Measurements from ENCODE around the gene L3MBTL2. TPM values are rescaled to one million over a fixed set of nuclear protein-coding genes. Genes with fewer than 3 reads are reported as not detected.

Gene L3MBTL2
- total RNA-seq, 3 donors from 2014 or later = 17.7 to 25.0 (median 18.9) TPM

- DNase-seq (no peak), ATAC-seq (no peak)
- TF ChIP-seq CTCF (IDR thresholded peaks at IDR 0.05) = no peak
- Histone ChIP-seq H3K4me1 (ENCODE audit: low read depth) (peaks cover 2% of the 10 kb centered on the region), H3K4me3 (no peak overlapping the region), H3K9me3 (no peaks in the 10 kb centered on the region), H3K36me3 (ENCODE audit: low read depth) (no peaks in the 10 kb centered on the region)
- intact Hi-C loops (cut with DNase I, micrococcal nuclease) = no loop called here
Measured at GRCh38 chr22:41215926-41216325, 10.8 kb downstream of the L3MBTL2 start.

DNA sequence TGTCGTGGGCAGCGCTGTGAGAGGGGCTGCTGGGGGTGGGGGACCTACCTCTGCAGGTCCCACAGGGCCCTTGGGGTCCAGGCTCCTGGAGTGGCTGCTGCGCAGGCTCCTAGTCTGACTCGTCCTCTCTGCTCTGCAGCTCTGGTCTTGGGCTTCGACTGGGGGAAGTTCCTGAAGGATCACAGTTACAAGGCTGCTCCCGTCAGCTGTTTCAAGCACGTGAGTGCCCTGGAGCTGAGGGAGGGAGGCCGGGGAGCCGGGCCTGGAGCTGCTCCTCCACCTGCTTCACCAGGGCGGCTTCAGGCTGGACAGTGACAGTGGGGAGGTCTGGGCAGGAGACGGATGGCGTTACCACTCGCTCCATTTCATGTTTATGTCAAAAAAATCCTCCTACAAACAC, 11.9 kb downstream of the L3MBTL2 start:
- ATAC-seq (no peak), DNase-seq (no peak)
- H3K4me3 ChIP-seq = no peak overlapping the region
- H3K9me3 ChIP-seq = no peaks in the 10 kb centered on the region
- intact Hi-C loops (cut with DNase I, micrococcal nuclease) = no loop called here
- peaks cover 2% of the 10 kb centered on the region for H3K4me1 ChIP-seq (ENCODE audit: low read depth)
- H3K36me3 ChIP-seq (ENCODE audit: low read depth) = no peaks in the 10 kb centered on the region
- TF ChIP-seq CTCF (IDR thresholded peaks at IDR 0.05) = no peak

DNA sequence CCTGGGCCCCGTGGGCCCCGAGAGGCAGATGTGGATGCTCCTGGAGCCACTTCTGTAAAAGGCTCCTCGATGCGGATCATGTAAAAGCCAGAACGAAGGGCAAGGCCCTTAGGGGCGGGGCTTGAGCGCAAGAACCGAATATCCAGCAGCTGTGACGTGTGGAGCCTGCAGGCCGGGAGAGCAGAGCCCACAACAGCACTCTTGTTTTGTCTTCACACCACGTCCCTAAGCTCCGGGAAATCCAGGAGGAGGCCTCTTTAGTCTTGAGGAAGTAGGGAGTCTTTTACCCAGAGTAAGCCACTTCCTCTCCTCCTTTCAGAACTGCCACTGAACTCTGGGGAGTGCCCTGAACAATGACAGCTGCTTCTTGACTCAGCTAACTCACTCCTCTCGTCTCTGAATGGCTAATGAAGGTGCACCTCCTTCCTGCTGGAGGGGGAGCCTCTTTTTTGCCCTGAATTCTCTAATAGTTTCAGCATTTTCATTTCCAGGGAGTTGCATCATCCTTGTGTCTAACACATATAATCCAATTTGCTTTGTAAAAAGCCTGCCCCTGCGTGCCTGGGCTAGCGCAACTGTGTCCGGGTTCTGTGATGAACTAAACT, 12.5 kb downstream of the L3MBTL2 start:
- DNase-seq (peak in 2 of 3 donors; percentile 47 to 56), ATAC-seq (peak; percentile 78)
- H3K4me1 ChIP-seq (ENCODE audit: low read depth) = peaks cover 2% of the 10 kb centered on the region
- no peaks in the 10 kb centered on the region for H3K36me3 ChIP-seq (ENCODE audit: low read depth)
- no peak for TF ChIP-seq CTCF (IDR thresholded peaks at IDR 0.05)
- intact Hi-C loops (cut with DNase I, micrococcal nuclease) = no loop called here
- no peak overlapping the region for H3K4me3 ChIP-seq
- H3K9me3 ChIP-seq = no peaks in the 10 kb centered on the region

- DNase-seq = no peak
- Histone ChIP-seq H3K4me1 (ENCODE audit: low read depth) (no peaks in the 10 kb centered on the region), H3K4me3 (no peak overlapping the region), H3K9me3 (no peaks in the 10 kb centered on the region), H3K36me3 (ENCODE audit: low read depth) (no peaks in the 10 kb centered on the region)
- TF ChIP-seq CTCF (IDR thresholded peaks at IDR 0.05) = no peak
- ATAC-seq = no peak
- intact Hi-C loops (cut with DNase I, micrococcal nuclease) = no loop called here
Measured at GRCh38 chr22:41222846-41223507, 17.9 kb downstream of the L3MBTL2 start.

- intact Hi-C loops (cut with DNase I, micrococcal nuclease) = no loop called here
- Histone ChIP-seq H3K9me3 (no peaks in the 10 kb centered on the region), H3K4me3 (no peak overlapping the region), H3K36me3 (ENCODE audit: low read depth) (no peaks in the 10 kb centered on the region), H3K4me1 (ENCODE audit: low read depth) (no peaks in the 10 kb centered on the region)
- ATAC-seq (no peak), DNase-seq (no peak)
- TF ChIP-seq CTCF (IDR thresholded peaks at IDR 0.05) = no peak
Measured at GRCh38 chr22:41223535-41223934, 18.4 kb downstream of the L3MBTL2 start.
